HG02798 (cell line): ENCODE data around the gene RHOXF2B.
"Not testable (repeated sequence)": the region's sequence is repeated elsewhere in the genome, so short reads cannot be mapped to it uniquely, and the experiment has no call there.

Experiments
- ATAC-seq: cut with Tn5 transposase; IDR thresholded peaks from one replicate; pipeline ENCODE4 v1.9.1; 2021; ENCODE audit warnings: mild to moderate bottlenecking; ENCODE audit not compliant: unreplicated experiment, poor library complexity

Gene RHOXF2B

GRCh38 chrX:120077590-120077989 lies at the start of gene RHOXF2B:
Gene RHOXF2B (minus strand): TSS chrX:120077690. CDS start chrX:120077552, 138 bp downstream.
- ATAC-seq = not testable (repeated sequence)

- ATAC-seq = no peak
These were observed 48.0 kb upstream of the RHOXF2B start for GRCh38 chrX:120125444-120125843.

- no peak for ATAC-seq
These were observed 42.7 kb upstream of the RHOXF2B start for GRCh38 chrX:120120223-120120622.

GRCh38 chrX:120115438-120115963 lies 38.0 kb upstream of the RHOXF2B start, which contains the start of gene RHOXF1:
Gene RHOXF1 (minus strand): TSS chrX:120115913. CDS start chrX:120115862, 51 bp downstream.
- ATAC-seq = no peak

- ATAC-seq = no peak
These were observed 34.1 kb upstream of the RHOXF2B start for GRCh38 chrX:120111611-120112010.

GRCh38 chrX:120109378-120109777 lies 31.9 kb upstream of the RHOXF2B start:
- ATAC-seq = no peak

- ATAC-seq = not testable (repeated sequence)
These were observed 27.2 kb upstream of the RHOXF2B start for GRCh38 chrX:120104707-120105106.

- ATAC-seq = not testable (repeated sequence)
These were observed 23.6 kb upstream of the RHOXF2B start for GRCh38 chrX:120101057-120101456.

GRCh38 chrX:120090208-120090607 lies 12.7 kb upstream of the RHOXF2B start:
- ATAC-seq = no peak

- ATAC-seq = no peak
These were observed 10.0 kb upstream of the RHOXF2B start for GRCh38 chrX:120087289-120088017.

GRCh38 chrX:120085553-120086185 lies 8.2 kb upstream of the RHOXF2B start:
- ATAC-seq = not testable (repeated sequence)

GRCh38 chrX:120066169-120066568 lies 11.3 kb downstream of the RHOXF2B start:
- not testable (repeated sequence) for ATAC-seq

- ATAC-seq = not testable (repeated sequence)
These were observed 34.8 kb downstream of the RHOXF2B start for GRCh38 chrX:120042712-120043111.

- peak; percentile 85 for ATAC-seq
These were observed 35.2 kb downstream of the RHOXF2B start for GRCh38 chrX:120042247-120042646.

GRCh38 chrX:120040176-120040575 lies 37.3 kb downstream of the RHOXF2B start:
- ATAC-seq = not testable (repeated sequence)

- not testable (repeated sequence) for ATAC-seq
These were observed 38.3 kb downstream of the RHOXF2B start for GRCh38 chrX:120039087-120039733.

GRCh38 chrX:120036704-120037103 lies 40.8 kb downstream of the RHOXF2B start:
- ATAC-seq = no peak

GRCh38 chrX:120035522-120036309 lies 41.8 kb downstream of the RHOXF2B start:
- ATAC-seq = peak; percentile 90

GRCh38 chrX:120029354-120029753 lies 48.1 kb downstream of the RHOXF2B start:
- no peak for ATAC-seq

GRCh38 chrX:120023259-120023658 lies 54.2 kb downstream of the RHOXF2B start:
- ATAC-seq = no peak
